Measurements from ENCODE around the gene SIGLEC1.

Gene SIGLEC1

GRCh38 chr20:3727401-3728021, 15.1 kb upstream of the SIGLEC1 start:
- DNase-seq, result peak; percentile 58

GRCh38 chr20:3724356-3724755, 12.0 kb upstream of the SIGLEC1 start:
- DNase-seq, result no peak

DNA sequence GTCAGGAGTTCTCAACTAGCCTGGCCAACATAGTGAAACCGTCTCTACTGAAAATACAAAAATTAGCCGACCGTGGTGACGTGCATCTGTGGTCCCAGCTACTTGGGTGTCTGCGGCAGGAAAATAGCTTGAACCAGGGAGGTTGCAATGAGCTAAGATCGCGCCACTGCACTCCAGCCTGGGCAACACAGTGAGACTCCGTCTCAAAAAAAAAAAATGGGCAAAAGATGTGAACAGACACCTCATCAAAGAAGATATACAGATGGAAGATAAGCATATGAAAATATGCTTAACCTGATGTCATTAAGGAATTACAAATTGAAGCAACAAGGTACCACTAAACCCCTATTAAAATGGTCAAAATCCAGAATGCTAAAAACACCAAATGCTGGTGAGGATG, 10.9 kb upstream of the SIGLEC1 start:
- DNase-seq, result no peak

GRCh38 chr20:3721912-3722311, 9.5 kb upstream of the SIGLEC1 start:
- no peak for DNase-seq

DNA sequence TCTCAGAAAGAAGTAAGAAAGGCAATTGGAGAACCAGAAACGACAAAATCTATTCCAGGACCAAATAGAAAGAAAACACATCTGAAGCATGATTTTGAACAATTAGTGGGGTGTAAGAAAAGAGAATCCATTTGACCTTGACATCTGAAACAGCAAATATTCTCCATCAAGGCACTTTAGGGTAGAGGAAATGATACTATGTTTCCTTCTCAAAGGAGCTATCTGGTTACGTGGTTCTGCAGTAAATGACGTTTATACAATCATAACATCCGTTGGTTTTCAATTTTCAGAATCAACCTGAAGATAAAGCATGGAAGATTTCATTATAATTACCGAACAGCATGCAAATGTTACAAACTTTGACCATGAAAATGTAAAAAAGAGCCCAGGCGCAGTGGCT, 8.2 kb upstream of the SIGLEC1 start:
- DNase-seq, result no peak

DNA sequence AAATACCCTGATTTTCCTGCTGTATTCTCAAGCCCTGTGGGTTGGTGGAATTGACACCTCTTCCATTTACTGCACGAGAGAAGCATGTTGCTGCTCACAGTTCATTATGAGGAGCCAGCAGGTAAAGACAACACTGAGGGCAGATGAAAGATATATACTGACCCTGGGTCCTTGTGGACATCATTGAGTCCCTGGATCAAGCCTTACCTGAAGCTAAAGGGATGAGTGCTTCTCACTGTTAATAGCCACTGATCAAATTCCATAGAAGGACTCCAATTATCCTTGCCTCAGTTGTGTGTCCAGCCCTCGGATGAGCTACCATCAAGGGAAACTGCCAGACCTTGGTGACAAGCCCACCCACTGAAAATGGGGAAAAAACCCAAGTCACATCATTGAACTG, 7.7 kb upstream of the SIGLEC1 start:
- no peak for DNase-seq

DNA sequence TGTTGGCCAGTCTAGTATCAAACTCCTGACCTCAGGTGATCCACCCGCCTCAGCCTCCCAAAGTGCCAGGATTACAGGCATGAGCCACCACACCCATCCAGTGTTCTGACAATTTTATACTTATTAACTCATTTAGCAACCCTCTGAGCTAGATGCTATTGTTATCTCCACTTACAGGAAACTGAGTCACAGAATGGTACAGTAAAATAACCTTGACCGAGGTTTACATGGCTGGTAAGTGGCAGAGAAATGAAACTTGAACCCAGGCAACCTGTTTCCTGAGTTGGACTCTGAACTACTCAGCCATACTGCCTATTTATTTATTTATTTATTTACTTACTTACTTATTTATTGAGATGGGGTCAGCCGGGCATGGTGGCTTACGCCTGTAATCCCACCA, 6.6 kb upstream of the SIGLEC1 start:
- no peak for DNase-seq

DNA sequence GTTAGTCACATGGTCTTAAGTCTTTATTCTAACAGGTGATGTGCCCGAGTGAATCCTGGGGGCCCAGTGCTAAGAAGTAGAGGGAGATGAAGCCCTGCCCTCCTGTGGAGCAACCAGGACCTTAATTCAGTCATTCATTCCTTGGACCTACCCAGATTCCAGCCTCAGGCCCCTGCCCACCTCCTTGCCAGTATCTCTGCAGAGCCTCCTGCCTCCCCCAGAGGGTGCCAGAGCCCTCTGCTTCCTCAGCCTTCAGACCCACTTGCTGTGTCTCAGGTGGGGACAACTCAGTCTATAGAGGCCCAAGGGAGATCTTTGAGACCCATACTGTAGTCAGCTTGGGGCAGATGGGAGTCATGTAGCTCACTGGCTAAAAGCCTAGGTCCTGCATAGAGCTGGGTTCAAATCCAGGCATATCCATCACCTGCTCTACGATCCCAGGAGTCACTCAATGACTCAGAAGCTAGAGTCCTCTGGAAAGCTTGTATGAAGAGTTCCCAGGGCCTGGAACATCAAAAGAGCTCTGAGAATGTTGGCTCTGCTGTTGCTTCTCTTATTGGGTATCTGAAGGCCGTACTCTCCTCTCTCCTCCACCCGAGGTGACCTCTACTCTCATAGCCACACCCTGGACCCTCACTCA, 3.9 kb upstream of the SIGLEC1 start:
- DNase-seq, result peak; percentile 55

- no peak for DNase-seq
These were observed 1.7 kb upstream of the SIGLEC1 start for GRCh38 chr20:3714092-3714491.

GRCh38 chr20:3711484-3711941, 887 bp downstream of the SIGLEC1 start:
- no peak for DNase-seq

- DNase-seq, result peak; percentile 63
These were observed 1.5 kb downstream of the SIGLEC1 start for GRCh38 chr20:3710703-3711483.

- no peak for DNase-seq
These were observed 2.4 kb downstream of the SIGLEC1 start for GRCh38 chr20:3710011-3710466.

DNA sequence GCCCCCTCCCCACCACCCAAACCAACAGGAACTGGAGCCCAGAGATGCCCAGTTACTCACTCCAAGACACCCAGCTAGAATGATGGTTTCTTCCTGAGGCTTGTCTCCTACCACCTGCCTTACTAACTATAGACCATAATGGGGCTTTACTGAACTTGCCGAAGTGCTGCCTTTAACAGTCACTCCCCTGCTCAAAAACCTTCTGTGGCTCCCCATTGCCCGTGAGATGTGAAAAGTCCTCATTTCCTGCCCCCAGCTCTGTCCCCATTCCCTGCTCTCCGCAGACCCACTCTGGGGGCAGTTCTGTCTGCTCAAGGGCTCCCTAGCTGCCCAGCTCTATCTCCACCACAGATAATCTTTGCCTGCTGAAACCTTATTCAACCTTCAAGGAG, 4.9 kb downstream of the SIGLEC1 start:
- no peak for DNase-seq

- DNase-seq, result peak; percentile 52
These were observed 5.5 kb downstream of the SIGLEC1 start for GRCh38 chr20:3706774-3707507.

GRCh38 chr20:3705970-3706739, 6.2 kb downstream of the SIGLEC1 start:
- DNase-seq, result no peak

GRCh38 chr20:3705491-3705969, 6.9 kb downstream of the SIGLEC1 start:
- DNase-seq, result no peak

DNA sequence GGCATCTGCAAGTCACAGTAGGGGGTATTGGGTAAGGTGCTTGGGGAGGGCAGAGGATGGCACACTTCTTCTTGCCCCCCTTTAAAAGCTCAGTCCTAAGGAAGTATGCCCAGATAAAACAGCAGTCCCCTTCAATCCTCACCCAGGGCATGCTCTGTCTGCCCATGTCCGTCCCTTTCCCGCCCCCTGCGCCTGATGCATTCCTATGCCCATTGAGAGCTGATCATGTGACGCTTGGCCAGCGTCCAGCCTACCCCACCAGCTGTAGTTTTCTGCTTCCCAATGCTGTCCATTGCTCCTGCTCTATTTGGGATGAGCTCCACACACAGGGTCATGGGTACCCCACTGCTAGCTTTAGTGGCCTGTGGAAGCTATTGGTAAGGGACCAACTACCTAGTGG, 8.3 kb downstream of the SIGLEC1 start:
- no peak for DNase-seq

DNA sequence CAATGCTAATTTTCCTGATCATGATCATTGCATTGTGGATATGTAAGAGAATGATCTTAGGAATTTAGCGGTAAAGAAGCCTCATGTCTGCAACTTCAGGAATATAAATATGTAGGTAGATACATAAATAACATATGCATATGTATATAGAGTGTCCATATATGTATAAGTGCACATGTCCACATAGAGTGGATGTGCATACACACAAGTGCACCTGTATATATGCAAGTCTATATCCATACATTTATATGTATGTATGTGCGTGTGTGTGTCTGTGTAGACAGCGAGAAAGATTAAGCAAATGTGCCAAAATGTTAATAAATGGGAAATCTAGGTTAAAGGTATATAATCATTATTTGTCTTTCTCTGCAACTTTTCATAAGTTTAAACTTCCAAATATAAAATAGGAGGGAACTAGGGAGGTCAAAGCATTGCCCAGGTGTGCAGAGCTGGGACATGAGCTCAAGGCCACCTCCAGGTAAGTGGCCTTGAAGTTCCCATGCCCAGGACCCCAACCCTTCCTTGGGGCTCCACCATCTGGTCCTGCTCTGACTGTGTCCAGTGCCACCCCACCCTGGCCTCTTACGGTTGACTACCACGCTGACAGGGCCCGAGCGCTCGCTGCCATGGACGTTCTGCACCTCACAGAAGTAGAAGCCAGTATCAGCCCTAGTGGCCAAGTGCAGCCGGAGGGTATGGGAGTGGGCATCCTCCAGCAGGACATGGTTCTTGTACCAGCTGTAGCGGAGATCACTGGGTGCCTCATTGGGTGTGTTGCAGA, 9.6 kb downstream of the SIGLEC1 start:
- no peak for DNase-seq

DNA sequence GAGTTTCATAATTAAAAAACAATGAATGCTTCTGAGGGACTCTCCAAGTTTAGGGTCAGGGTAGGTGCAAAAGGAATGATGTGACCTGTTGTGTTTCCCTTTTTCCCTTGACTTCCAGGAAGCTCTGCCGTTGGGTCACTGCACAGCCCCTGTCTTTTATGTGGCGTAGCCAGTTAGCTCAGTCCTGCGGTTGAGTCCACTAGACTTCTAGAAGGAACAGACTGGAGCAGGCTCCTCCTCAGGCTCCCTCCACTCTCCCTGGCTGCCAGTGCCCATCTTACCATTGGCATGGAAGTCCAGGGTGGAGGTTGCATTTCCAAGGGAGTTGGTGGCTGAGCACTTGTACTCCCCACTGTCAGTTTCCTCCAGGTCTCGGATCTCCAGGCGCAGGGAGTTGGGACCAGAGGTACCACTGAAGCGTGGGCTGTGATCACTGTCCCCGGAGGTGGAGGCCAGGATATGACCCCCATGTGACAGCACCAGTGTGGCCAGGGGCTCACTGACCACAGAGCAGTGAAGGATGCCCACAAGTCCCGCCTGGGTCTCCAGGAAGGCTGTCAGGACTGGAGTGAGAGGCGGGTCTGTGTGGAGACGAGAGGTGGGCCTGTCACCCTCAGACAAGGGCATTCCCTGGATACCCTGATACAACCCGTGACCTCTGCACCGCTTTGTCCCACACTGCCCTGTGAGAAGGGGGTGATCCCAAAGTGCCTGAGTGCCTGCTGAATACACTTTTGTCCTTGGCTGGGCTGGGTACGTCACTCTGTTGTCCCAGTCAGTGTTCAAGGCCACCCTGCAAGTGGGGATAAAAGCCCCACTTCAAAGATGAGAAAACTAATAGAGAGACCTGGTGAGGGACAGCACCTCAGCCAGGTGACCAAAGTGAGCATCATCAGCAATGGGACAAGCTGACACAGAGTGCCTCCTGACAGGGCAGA, 11.1 kb downstream of the SIGLEC1 start:
- DNase-seq, result no peak

DNA sequence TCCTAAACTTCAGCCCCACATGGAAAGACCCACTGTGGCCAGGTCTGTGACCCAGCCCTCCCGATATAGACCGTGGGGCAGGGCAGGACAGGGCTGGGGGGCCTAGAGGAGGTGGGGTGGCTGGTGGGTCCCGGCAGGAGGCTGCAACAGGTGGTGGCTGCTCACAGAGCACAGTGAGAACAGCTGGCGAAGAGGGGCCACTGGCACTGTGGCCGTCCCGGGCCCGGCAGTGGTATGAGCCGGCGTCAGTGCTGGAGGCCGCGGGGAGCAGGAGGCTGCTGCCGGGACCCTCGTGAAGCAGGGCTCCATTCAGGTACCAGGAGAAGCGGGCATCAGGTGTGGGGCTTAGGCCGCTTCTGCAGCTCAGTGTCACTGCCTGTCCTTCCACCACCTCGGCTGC, 13.4 kb downstream of the SIGLEC1 start:
- DNase-seq, result no peak

Data from EL (cell line).